Right kidney (tissue), 1 donor: ENCODE results near the gene CHST6.
A peak's percentile ranks its signal among the peaks of the same experiment; 100 is the strongest.
"Not testable (repeated sequence)": the region's sequence is repeated elsewhere in the genome, so short reads cannot be mapped to it uniquely, and the experiment has no call there.

Source experiments
- DNase-seq: peaks from one replicate; pipeline ENCODE4 v3.0.0-alpha.2; 2016

CHST6 gene

DNA sequence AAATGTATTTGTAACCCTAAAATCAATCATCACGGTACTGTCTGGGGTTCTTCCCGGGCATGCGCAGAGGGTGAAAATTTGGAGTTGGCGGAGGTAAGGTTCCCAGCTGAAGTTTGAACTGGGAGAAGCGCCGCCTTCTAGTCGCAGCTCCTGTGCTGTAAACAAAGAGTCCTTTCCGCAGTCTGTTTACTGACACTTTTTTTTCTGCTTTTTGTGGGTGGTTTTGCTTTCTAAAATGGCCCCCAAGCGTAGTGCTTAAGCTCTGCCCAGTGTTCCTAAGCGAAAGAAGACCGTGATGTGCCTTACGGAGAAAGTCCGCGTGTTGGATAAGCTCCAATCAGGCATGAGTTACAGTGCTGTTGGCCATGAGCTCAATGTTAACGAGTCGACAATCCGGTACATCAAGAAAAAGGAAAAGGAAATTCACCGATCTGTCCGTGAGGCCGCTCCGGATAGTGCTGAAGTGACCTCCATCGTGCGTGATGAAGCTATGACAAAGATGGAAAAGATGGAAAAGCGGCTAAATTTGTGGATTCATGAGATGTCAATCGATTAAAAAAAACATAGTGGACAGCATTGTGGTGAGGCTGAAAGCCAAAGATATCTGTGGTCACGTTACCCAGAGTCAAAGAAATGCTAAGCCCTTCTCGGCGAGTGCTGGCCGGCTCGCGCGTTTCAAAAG is 61.4 kb downstream of the CHST6 start:
- DNase-seq = peak; percentile 98

DNA sequence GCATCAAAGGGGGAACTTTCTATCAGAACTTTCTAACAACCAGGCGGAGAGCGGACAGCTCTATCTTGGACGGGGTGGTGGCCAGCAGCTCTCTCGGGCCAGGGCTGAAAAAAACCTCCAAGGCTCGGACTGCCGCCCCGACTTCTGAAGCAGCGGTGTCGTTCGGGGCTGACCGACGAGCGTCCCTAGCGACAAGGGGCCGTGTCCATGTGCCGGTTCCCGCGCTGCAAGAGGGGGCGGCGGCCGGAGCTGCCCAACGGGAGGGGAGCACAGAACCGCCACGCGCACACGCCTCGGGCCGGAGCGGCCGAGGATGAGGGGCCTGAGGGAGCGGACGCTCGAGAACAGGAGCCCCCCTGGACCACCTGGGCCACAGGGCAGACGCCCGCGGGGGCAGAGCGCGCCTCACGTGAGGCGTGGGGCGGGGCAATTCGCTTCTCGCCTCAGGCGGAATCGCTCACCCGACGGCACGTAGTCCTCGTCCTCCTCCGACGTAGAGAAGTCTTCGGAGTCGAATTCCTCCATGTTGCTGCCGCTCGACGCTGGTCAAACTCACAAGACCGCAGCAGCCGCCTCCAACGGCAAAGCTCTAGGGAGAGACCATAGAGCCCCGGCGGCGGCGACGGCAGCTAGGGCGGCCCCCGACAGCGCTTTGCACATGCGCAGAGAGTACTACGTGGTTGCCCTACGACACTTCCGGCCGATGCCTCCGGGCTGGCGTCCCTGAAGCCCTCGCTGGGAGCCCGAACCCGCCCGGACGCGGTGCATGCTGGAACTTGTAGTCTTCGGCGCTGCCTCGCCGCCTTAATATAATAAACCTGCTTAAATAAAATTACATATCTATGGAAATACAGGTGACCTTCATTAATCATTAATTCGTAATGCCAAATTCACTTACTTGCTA is 62.2 kb downstream of the CHST6 start, which contains the start of gene CFDP1:
Gene CFDP1 (minus strand): TSS at position 676 of the 904 bp plus-strand sequence. CDS start 151 bp downstream, at position 525.
- DNase-seq = peak; percentile 98

DNA sequence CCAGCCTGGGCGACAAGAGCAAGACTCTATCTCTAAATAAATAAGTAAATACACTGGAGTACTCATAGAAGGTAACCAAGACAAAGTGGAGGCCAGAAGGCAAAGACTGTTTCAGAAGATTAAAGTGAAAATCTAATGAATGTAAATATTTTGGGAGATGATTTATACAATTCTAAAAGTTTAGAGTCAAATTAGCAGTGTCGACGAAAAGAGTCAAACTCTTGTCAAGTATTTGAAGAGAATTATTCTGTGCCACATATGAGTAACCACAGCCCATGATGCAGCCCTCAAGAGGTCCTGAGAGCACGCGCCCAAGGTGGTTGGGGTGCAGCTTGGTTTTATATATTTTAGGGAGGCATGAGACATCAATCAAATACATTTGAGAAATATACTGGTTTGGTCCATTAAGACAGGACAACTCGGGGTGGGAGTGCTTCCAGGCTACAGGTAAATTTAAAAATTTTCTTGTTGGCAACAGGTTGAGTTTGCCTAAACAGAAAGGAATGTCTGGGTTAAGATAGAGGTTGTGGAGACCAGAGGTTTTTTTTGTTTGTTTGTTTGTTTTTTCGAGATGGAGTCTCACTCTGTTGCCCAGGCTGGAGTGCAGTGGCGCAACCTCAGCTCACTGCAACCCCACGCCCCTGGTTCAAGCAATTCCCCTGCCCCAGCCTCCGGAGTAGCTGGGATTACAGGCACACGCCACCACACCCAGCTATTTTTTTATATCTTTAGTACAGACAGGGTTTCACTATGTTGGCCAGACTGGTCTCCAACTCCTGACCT is 65.4 kb downstream of the CHST6 start:
- no peak for DNase-seq

DNA sequence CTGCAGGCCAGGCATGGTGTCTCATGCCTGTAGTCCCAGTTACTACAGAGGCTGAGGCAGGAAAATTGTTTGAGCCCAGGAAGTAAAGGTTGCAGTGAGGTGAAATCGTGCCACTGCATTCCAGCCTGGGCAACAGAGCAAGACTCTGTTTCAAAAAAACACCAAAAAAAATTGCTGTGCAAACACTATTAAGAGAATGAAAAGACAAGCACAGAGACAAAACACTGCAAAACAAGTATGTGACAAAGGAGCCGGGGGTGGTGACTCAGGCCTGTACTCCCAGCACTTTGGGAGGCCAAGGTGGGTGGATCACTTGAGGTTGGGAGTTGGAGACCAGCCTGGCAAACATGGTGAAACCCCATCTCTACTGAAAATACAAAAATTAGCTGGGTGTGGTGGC is 68.7 kb downstream of the CHST6 start:
- not testable (repeated sequence) for DNase-seq

DNA sequence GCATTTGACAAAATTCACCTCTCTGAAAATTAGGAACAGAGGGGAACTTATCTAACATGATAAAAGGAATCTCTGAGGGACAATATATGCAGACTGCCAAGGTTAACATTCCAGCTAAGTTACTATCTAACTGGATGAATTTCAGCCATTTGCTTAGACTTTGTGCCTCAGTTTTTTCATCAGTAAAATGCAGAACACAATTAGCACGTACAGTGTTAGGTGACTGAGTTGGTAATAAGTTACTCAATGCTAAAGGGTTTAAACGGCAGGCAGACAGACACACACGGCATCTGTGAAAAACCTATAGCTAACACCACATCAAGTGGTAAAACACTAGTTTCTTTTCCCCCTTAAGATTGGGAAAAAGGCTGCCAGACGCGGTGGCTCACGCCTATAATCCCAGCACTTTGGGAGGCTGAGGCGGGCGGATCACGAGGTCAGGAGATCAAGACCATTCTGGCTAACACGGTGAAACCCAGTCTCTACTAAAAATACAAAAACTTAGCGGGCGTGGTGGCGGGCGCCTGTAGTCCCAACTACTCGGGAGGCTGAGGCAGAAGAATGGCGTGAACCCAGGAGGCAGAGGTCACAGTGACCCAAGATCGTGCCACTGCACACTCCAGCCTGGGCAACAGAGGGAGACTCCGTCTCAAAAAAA is 71.0 kb downstream of the CHST6 start:
- DNase-seq = peak; percentile 18

DNA sequence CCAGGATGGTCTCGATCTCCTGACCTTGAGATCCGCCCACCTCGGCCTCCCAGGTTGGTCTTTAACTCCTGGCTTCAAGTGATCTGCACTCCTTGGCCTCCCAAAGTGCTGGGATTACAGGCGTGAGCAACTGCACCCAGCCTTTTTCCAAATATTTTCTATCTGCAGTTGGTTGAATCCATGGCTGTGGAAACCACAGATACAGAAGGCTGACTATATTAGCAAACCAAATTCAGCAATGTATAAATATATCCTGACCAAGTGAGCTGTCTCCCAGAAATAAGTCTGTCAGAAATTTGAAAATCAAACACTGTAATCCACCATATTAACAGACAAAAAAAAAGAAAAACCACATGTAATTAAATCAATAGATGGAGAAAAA is 71.5 kb downstream of the CHST6 start:
- peak; percentile 13 for DNase-seq
